Measurements from ENCODE around the gene DOCK3.
"Not testable (repeated sequence)": the region's sequence is repeated elsewhere in the genome, so short reads cannot be mapped to it uniquely, and the experiment has no call there.

Gene DOCK3

DNA sequence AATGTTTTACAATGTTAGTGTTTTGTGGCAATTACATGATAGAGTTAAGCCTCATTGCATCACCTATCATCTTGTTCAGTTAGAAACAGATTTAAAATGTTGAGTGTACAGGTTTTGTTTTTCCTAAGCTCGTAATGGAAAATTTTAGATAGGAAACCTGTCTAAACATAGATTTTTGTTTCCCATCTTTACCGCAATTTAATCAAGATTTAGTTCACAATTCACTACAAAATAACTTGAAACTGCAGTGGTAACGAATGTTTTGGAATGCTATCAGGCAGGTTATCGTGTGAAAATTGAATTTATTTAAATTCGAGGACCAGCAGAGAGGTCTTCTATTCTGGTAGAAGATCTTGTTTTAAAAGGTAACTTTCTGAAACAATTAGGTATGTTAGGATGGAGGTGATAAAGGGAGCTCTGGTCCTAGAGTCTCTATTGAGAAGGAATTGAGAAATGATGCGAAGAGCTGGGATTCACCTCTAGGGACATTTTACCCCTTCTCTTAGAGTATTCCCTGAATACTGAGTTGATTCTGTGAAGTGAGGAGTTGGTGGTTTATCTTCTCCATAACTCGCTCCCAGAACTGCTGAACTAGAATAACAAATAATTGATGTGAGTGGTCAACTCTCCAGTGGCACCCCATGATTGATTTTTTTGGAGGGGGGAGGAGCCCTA lies 1.4 kb downstream of the DOCK3 start:
- no peak for DNase-seq (ENCODE audit: low spot score)

- DNase-seq (ENCODE audit: low spot score): no peak
These were observed 12.5 kb downstream of the DOCK3 start for GRCh38 chr3:50687127-50687751.

- no peak for DNase-seq (ENCODE audit: low spot score)
These were observed 13.2 kb downstream of the DOCK3 start for GRCh38 chr3:50687916-50688315.

- not testable (repeated sequence) for DNase-seq (ENCODE audit: low spot score)
These were observed 13.9 kb downstream of the DOCK3 start for GRCh38 chr3:50688602-50689001.

DNA sequence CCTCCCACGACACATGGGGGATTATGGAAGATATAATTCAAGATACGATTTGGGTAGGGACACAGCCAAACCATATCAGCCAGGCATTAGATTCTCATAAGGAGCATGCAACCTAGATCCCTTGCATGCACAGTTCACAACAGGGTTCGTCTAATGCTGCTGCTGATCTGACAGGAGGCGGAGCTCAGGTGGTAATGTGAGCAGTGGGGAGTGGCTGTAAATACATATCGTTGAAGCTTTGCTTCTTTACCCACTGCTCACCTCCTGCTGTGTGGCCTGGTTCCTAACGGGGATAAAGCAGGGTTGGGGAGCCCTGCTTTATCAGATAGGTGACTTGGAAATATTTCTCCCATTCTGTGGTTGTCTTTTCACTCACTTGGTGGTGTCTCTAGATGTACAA lies 14.8 kb downstream of the DOCK3 start:
- no peak for DNase-seq (ENCODE audit: low spot score)

GRCh38 chr3:50695031-50695430 lies 20.3 kb downstream of the DOCK3 start:
- no peak for DNase-seq (ENCODE audit: low spot score)

DNA sequence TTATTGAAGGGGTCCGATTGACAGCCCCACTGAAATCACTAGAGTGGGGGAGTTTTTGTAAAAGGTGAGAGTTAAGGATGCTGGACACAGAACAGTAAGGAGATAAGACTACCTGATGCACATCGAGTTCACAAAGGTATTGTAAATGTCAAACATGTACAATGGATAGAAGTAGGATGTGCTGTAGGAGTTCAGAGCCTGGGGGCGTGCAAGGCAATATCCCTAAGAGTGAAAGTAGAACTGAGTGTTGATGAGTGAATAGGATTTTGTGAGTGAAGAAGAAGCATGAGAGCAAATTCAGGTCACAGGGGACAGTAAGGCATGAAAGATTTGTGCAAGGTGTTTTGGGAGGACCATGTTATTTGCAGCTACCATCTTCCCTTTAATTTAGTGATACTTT lies 21.5 kb downstream of the DOCK3 start:
- no peak for DNase-seq (ENCODE audit: low spot score)

DNA sequence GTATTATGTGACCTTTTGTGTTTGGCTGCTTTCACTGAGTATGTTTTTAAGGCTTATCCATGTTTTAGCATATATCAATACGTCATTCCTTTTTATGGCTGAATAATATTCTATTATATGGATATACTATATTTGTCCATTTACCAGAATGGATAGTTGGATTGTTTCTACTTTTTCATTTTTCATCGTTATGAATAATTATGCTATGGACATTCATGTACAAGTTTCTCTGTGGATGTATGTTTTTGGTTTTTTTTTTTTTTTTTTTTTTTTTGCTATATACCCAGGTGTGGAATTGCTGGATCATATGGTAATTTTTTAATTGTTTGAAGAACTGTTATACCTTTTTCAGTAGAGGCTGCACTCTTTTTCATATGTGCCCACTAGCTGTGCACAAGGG lies 23.5 kb downstream of the DOCK3 start:
- no peak for DNase-seq (ENCODE audit: low spot score)

DNA sequence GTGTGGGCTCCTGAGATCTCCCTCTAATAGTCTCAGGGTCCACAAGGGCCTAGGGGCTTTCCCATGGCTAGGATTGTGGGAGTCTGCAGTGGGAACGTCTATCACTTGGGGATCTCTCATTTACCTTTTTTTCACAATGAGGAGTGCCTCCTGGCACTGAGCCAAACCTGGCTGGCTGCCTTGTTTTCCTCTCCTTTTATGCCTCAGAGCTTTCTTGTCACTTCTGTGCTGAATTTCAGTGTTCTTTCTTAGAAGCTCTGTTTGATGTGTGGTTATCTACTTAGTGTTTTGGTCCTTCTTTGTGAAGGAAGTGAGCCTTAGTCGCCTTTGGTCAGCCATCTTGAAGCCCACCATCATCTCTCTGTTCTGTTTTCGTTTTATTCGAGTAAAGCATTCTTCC lies 33.9 kb downstream of the DOCK3 start:
- no peak for DNase-seq (ENCODE audit: low spot score)

GRCh38 chr3:50714946-50715345 lies 40.2 kb downstream of the DOCK3 start:
- no peak for DNase-seq (ENCODE audit: low spot score)

DNA sequence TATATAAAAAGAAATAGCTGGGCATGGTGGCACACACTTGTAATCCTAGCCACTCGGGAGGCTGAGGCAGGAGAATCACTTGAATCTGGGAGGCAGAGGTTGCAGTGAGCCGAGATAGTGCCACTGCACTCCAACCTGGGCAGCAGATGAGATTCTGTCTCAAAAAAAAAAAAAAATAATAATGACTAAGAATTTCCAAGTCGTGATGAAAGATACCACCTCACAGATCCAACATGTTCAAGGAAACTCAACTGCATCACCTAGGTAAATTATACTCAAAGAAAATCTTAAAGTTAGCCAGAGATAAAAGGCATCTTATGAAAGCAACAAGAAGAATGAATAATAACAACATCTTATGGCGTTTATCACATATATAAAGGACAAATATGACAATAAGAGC lies 50.1 kb downstream of the DOCK3 start:
- no peak for DNase-seq (ENCODE audit: low spot score)

DNA sequence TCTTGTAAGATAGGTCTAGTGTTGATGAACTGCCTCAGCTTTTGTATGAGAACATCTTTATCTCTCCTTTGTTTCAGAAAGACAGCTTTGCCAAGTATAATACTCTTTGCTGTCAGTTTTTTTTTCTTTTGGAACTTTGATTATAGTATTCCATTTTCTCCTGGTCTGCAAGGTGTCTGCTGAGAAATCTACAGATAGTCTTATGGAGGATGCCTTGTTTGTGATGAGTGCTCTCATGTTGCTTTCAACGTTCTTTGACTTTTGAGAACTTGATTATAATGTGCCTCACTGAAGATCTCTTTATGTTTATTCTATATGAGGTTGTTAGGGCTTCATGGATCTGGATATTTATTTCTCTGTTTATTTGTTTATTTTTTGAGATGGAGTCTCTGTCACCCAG lies 60.3 kb downstream of the DOCK3 start:
- DNase-seq (ENCODE audit: low spot score): no peak

DNA sequence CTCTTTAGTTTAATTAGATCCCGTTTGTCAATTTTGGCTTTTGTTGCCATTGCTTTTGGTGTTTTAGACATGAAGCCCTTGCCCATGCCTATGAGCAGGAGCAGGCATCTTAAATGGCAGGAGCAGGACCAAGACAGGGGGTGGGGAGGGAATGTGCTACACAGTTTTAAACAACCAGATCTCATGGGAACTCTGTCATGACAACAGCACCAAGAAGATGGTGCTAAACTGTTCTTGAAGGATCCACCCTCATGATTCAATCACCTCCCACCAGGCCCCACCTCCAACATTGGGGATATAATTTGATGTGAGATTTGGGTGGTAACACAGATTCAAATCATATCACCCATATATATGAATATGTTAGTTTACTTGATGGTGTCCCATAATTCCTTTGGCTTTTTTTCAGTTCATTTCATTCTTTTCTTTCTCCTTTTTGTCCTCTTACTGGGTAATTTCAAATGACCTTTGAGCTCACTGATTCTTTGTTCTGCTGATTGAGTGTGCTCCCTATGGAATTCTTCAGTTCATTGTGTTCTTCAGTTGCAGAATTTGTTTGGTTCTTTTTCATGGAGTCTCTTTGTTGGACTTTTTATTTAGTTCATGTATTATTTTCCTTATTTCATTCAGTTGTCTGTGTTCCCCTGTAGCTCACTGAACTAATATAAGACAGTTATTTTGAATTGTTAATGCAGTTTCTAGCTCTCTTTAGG lies 62.6 kb downstream of the DOCK3 start:
- no peak for DNase-seq (ENCODE audit: low spot score)

GRCh38 chr3:50737906-50738598 lies 63.3 kb downstream of the DOCK3 start:
- DNase-seq (ENCODE audit: low spot score): peak; percentile 6

GRCh38 chr3:50743643-50744042 lies 68.9 kb downstream of the DOCK3 start:
- no peak for DNase-seq (ENCODE audit: low spot score)

- DNase-seq (ENCODE audit: low spot score): no peak
These were observed 75.1 kb downstream of the DOCK3 start for GRCh38 chr3:50749822-50750221.

- no peak for DNase-seq (ENCODE audit: low spot score)
These were observed 84.3 kb downstream of the DOCK3 start for GRCh38 chr3:50759015-50759414.

DNA sequence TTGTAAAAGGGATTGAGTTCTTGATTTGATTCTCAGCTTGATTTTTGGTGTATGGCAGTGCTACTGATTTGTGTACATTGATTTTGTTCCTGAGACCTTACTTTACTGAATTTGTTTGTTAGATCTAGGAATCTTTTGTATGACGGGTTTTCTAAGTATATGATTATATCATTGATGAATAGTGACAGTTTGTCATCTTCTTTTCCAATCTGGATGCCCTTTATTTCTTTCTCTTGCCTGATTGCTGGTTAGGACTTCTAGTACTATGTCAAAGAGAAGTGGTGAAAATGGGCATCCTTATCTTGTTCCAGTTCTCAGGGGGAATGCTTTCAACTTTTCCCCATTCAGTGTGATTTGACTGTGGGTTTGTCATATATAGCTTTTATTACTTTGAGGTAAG lies 103.0 kb downstream of the DOCK3 start:
- DNase-seq (ENCODE audit: low spot score): no peak

- not testable (repeated sequence) for DNase-seq (ENCODE audit: low spot score)
These were observed 107.0 kb downstream of the DOCK3 start for GRCh38 chr3:50781766-50782165.

DNA sequence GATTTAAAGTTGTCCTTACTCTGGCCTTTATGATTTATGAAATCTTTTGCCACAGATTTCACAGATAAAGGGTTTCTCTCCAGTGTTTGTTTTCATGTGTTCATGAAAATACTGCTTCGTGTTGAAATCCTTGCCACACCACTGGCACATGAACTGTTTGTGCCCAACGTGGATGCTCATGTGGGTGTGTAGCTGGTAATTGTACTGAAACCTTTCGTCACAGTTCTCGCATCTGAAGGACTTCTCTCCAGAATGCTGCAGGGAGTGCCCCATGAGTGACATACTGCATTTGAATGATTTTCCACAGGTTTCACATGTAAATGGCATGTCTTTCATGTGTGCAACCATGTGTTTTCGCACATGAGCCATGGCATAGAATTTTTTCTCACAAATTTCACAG lies 111.9 kb downstream of the DOCK3 start:
- DNase-seq (ENCODE audit: low spot score): no peak

GRCh38 chr3:50790894-50791293 lies 116.2 kb downstream of the DOCK3 start:
- DNase-seq (ENCODE audit: low spot score): not testable (repeated sequence)

DNA sequence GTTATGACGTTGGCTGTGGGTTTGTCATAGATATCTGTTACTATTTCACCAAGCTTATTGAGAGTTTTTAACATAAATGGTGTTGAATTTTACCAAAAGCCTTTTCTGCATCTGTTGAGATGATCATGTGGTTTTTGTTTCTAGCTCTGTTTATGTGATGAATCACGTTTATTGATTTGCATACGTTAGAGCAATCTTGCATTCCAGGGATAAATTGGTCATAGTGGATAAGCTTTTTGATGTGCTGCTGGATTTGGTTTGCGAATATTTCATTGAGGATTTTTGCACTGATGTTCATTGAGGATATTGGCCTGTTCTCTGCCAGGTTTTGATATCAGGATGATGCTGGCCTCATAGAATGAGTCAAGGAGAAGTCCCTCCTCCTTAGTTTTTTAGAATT lies 117.8 kb downstream of the DOCK3 start:
- DNase-seq (ENCODE audit: low spot score): no peak

GRCh38 chr3:50803805-50804204 lies 129.1 kb downstream of the DOCK3 start:
- not testable (repeated sequence) for DNase-seq (ENCODE audit: low spot score)

Measured in putamen (tissue), 1 donor.